Measurements from ENCODE around the gene IFI44.

IFI44 gene

DNA sequence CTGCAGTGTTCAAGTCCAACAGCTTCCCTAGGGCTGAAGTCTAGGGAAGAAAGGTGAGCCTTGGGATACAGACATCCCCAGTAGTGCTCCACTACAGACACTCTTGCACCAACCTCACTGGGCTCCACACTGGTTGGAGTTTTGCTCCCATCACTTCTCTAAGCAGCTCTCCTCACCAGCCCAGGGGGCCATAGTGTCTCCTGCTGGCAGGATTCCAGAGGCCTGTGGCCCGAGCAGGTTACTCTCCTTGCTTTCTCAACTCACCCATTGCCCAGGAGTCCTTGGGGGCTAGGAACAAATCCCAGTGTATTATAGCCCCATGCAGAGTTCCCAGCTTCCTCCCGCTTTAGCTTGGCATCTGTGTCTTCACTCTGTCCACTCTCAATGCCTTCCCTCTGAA lies 52.8 kb downstream of the IFI44 start:
- H3K4me3 ChIP-seq (ENCODE audit: low read depth, low read length), result no peak overlapping the region
- DNase-seq (ENCODE audit: low read depth), result no peak
- TF ChIP-seq MYC (IDR thresholded peaks at IDR 0.05; ENCODE audit: low read depth, low read length) (no peak), POLR2A (IDR thresholded peaks at IDR 0.05; ENCODE audit: extremely low read depth, insufficient read length) (no peak)
- TF ChIP-seq, protein P1, sequence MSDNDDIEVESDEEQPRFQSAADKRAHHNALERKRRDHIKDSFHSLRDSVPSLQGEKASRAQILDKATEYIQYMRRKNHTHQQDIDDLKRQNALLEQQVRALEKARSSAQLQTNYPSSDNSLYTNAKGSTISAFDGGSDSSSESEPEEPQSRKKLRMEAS (IDR thresholded peaks at IDR 0.05; ENCODE audit: low read depth, low read length), result no peak
- TF ChIP-seq, protein P2, sequence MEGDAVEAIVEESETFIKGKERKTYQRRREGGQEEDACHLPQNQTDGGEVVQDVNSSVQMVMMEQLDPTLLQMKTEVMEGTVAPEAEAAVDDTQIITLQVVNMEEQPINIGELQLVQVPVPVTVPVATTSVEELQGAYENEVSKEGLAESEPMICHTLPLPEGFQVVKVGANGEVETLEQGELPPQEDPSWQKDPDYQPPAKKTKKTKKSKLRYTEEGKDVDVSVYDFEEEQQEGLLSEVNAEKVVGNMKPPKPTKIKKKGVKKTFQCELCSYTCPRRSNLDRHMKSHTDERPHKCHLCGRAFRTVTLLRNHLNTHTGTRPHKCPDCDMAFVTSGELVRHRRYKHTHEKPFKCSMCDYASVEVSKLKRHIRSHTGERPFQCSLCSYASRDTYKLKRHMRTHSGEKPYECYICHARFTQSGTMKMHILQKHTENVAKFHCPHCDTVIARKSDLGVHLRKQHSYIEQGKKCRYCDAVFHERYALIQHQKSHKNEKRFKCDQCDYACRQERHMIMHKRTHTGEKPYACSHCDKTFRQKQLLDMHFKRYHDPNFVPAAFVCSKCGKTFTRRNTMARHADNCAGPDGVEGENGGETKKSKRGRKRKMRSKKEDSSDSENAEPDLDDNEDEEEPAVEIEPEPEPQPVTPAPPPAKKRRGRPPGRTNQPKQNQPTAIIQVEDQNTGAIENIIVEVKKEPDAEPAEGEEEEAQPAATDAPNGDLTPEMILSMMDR (IDR thresholded peaks at IDR 0.05; ENCODE audit: low read depth, low read length), result no peak

DNA sequence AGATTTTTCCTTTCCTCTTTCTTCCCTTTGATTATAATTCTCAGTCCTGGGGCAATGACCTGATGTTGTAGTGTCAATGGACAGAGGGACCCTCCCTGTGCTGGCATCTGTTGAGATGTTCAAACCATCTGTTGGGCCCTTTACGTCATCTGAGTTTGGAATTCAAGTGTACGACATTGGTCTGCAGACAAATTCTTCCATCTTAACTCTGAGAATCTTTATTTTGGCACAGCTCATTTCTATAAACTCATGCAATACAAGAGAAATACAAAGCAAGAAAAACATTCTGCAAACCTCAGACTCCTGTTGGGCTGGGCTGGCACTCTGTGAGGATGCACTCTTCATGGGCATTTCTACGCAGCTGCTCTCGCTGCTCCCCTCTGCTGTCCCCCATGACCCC lies 54.2 kb downstream of the IFI44 start:
- no peak for DNase-seq (ENCODE audit: low read depth)
- no peak overlapping the region for H3K4me3 ChIP-seq (ENCODE audit: low read depth, low read length)
- TF ChIP-seq POLR2A (IDR thresholded peaks at IDR 0.05; ENCODE audit: extremely low read depth, insufficient read length), result no peak
- TF ChIP-seq, protein P1 (IDR thresholded peaks at IDR 0.05; ENCODE audit: low read depth, low read length), result no peak
- no peak for TF ChIP-seq MYC (IDR thresholded peaks at IDR 0.05; ENCODE audit: low read depth, low read length)
- TF ChIP-seq, protein P2 (IDR thresholded peaks at IDR 0.05; ENCODE audit: low read depth, low read length), result no peak

DNA sequence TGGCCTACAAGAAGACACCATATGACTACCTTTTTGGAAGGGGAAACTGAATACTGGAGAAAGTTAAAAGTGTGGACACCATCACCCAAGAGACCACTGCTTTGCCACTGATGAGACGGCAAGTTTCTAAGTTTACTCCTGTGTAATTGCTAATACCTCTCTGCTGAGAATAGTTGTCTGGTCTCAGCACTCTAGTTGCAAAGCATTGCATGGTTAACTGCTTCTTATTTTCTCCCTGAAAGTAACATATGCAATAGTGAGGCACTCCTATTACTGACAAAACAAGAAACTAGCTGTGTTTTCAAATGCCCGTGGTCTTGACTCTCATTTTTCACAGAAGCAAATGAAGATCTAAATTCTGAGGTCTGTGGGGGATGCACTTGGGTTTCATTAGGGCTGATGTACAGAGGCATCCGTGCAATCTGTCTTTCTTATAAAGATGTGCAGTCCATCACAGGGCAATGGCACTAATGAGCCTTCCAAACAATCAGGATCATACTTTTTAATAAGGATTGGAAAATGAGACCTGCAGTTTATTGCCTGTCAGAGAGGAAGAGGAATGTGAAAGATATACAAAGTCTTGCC lies 62.9 kb downstream of the IFI44 start:
- no peak overlapping the region for H3K4me3 ChIP-seq (ENCODE audit: low read depth, low read length)
- DNase-seq (ENCODE audit: low read depth), result no peak
- TF ChIP-seq POLR2A (IDR thresholded peaks at IDR 0.05; ENCODE audit: extremely low read depth, insufficient read length) (no peak), MYC (IDR thresholded peaks at IDR 0.05; ENCODE audit: low read depth, low read length) (no peak)
- TF ChIP-seq, protein P2 (IDR thresholded peaks at IDR 0.05; ENCODE audit: low read depth, low read length), result no peak
- TF ChIP-seq, protein P1 (IDR thresholded peaks at IDR 0.05; ENCODE audit: low read depth, low read length), result no peak

DNA sequence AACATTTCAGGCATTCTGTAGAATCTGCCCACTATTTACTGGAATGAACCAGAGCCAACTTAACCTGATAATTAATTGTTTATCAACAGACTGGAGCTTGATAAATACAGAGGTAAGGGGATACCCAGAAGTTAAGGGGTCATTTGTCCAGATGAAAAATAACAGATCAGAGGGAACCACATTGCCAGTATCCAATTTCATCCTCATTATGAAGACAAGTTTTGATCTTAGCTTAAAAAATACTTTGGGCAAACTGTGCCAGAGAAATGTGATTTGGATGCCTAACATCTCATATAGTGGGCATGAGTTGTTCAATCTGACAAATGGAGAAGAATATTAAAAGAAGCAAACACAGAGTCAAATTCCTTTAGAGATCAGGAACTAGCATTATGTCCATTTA lies 63.7 kb downstream of the IFI44 start:
- TF ChIP-seq MYC (IDR thresholded peaks at IDR 0.05; ENCODE audit: low read depth, low read length) (no peak), POLR2A (IDR thresholded peaks at IDR 0.05; ENCODE audit: extremely low read depth, insufficient read length) (no peak)
- TF ChIP-seq, protein P1 (IDR thresholded peaks at IDR 0.05; ENCODE audit: low read depth, low read length), result no peak
- TF ChIP-seq, protein P2 (IDR thresholded peaks at IDR 0.05; ENCODE audit: low read depth, low read length), result no peak
- no peak overlapping the region for H3K4me3 ChIP-seq (ENCODE audit: low read depth, low read length)
- DNase-seq (ENCODE audit: low read depth), result no peak

All from NB4 (cell line).